T-cell (primary cell): ENCODE data around the gene PORCN. TPM values are rescaled to one million over a fixed set of nuclear protein-coding genes. Genes with fewer than 3 reads are reported as not detected.

Source experiments
- ATAC-seq, 4 experiments: fragments of 200-7000 bp in 3 of 4; fragments of 150-1000 bp in 1 of 4; cut with Tn5 transposase; replicated peaks in 1 of 4; 1 replicate in 3 of 4; 2 replicates in 1 of 4; pipeline ENCODE4 v1.10.0; 2021; ENCODE audit warnings: moderate library complexity in 3 of 4, mild to moderate bottlenecking in 2 of 4, moderate number of reproducible peaks in 1 of 4
- CTCF ChIA-PET, 2 donors: fragments of 300-600 bp; sonication (Branson Sonifier 250); formaldehyde crosslinking; loops; one replicate each; lab custom pipeline; 2022; ENCODE audit warnings: antibody characterized with exemption in 2 of 2; lab: Charles Lee
- POLR2A ChIA-PET, 2 donors: fragments of 300-600 bp; sonication (Branson Sonifier 250); formaldehyde crosslinking; loops; one replicate each; lab custom pipeline; 2022; ENCODE audit warnings: antibody characterized with exemption in 2 of 2; lab: Charles Lee
- DNase-seq, 35 experiments: peaks; one replicate each; pipeline versions ENCODE4 v3.0.0 to v3.0.0-alpha.2; 2013 to 2023
- H3K27ac ChIP-seq: one replicate; pipeline ENCODE4 v1.5.1; 2013; ENCODE audit warnings: low read length
- H3K27me3 ChIP-seq, 2 experiments: replicated peaks in 1 of 2; 1 replicate in 1 of 2; 2 replicates in 1 of 2; pipeline versions ENCODE4 v1.6.1 to v1.7.0; 2013; ENCODE audit warnings: low read length in 1 of 2, mixed read lengths in 1 of 2; ENCODE audit not compliant: control insufficient read depth in 2 of 2, insufficient read depth in 2 of 2; ENCODE audit errors: extremely low read depth in 1 of 2
- H3K36me3 ChIP-seq, 2 donors: 1 replicate in 1 of 2; 2 replicates in 1 of 2; pipeline versions ENCODE4 v1.6.1 to v1.7.0; 2013; ENCODE audit warnings: low read length in 1 of 2; ENCODE audit not compliant: control insufficient read depth in 2 of 2, insufficient read depth in 1 of 2; ENCODE audit errors: extremely low read depth in 1 of 2
- H3K4me1 ChIP-seq, 2 experiments: 1 replicate in 1 of 2; 2 replicates in 1 of 2; pipeline versions ENCODE4 v1.6.1 to v1.7.0; 2013; ENCODE audit warnings: low read length in 2 of 2, mixed read lengths in 1 of 2; ENCODE audit not compliant: insufficient read depth in 2 of 2, control insufficient read depth in 1 of 2; ENCODE audit errors: extremely low read depth in 1 of 2
- H3K4me3 ChIP-seq, 2 donors: 1 replicate in 1 of 2; 2 replicates in 1 of 2; pipeline versions ENCODE4 v1.5.1 to v1.7.0; 2013; ENCODE audit warnings: mild to moderate bottlenecking in 2 of 2, low read length in 1 of 2, moderate library complexity in 1 of 2; ENCODE audit not compliant: control insufficient read depth in 1 of 2; ENCODE audit errors: extremely low read depth in 1 of 2
- H3K9me3 ChIP-seq: 2 replicates; pipeline ENCODE4 v1.7.0; 2013
- H3K27ac Mint-ChIP-seq, 2 donors: one replicate each; pipeline ENCODE4 v1.8.0; 2020 to 2021; ENCODE audit warnings: mild to moderate bottlenecking in 2 of 2, mixed read lengths in 2 of 2
- H3K27me3 Mint-ChIP-seq, 2 donors: one replicate each; pipeline ENCODE4 v1.8.0; 2021 to 2022; ENCODE audit warnings: mixed read lengths in 2 of 2
- H3K36me3 Mint-ChIP-seq: one replicate; pipeline ENCODE4 v1.8.0; 2021; ENCODE audit warnings: mixed read lengths
- H3K4me1 Mint-ChIP-seq, 3 donors: one replicate each; pipeline ENCODE4 v1.8.0; 2020 to 2022; ENCODE audit warnings: mixed read lengths in 3 of 3, mild to moderate bottlenecking in 1 of 3
- H3K4me3 Mint-ChIP-seq, 3 donors: one replicate each; pipeline ENCODE4 v1.8.0; 2020 to 2022; ENCODE audit warnings: mild to moderate bottlenecking in 3 of 3, mixed read lengths in 3 of 3, moderate library complexity in 3 of 3
- H3K9me3 Mint-ChIP-seq, 3 donors: one replicate each; pipeline ENCODE4 v1.8.0; 2020 to 2022; ENCODE audit warnings: mixed read lengths in 3 of 3
- WGBS: methylation state at CpG from one replicate; pipeline ENCODE4 v1.1.5; 2013; ENCODE audit warnings: missing lambda C conversion rate; ENCODE audit not compliant: insufficient coverage; 5-methylcytosine and 5-hydroxymethylcytosine counted together
- total RNA-seq, 35 experiments: library from RNA in 6 of 35; stranded (reverse) in 6 of 35; fragments of 120-200 nt in 1 of 35; gene quantifications; one replicate each; pipeline versions ENCODE4 v1.2.1 to v1.2.4 and lab custom pipeline; 2013 to 2026

The PORCN gene
- total RNA-seq, 5 donors from 2014 or later (not counting 1 experiment from before 2014, with no cell fraction given) = 16.8 to 21.7 (median 18.6) TPM

- Mint-ChIP-seq H3K9me3 (no peaks in the 10 kb centered on the region), H3K27me3 (peaks cover 0 to 7% of the 10 kb centered on the region in 2 donors), H3K4me1 (peaks cover 13 to 36% (median 28%) of the 10 kb centered on the region in 3 donors), H3K36me3 (peaks cover 13% of the 10 kb centered on the region), H3K27ac (no peak overlapping the region), H3K4me3 (peak overlapping the region in 2 of 3 donors; percentile 31 to 88)
- Histone ChIP-seq H3K27me3 (no peaks in the 10 kb centered on the region), H3K4me3 (no peak overlapping the region), H3K27ac (no peak overlapping the region), H3K36me3 (no peaks in the 10 kb centered on the region), H3K9me3 (no peaks in the 10 kb centered on the region), H3K4me1 (peaks cover 0 to 24% of the 10 kb centered on the region in 2 experiments)
- DNase-seq (peak in 3 of 35 experiments; percentile 12 to 17 (median 14)), ATAC-seq (no peak)
- WGBS = 91% methylated on average over 3 of the region's 10 CpGs
- POLR2A ChIA-PET = no interaction called here
- CTCF ChIA-PET = no interaction called here
These were observed 42.1 kb upstream of the PORCN start for GRCh38 chrX:48466696-48467095.

GRCh38 chrX:48467281-48467761 is 41.5 kb upstream of the PORCN start:
- WGBS = 100% methylated on average over 1 of the region's 10 CpGs
- Mint-ChIP-seq H3K4me3 (peak overlapping the region in 2 of 3 donors; percentile 88 to 93), H3K9me3 (no peaks in the 10 kb centered on the region), H3K36me3 (peaks cover 13% of the 10 kb centered on the region), H3K4me1 (peaks cover 13 to 36% (median 28%) of the 10 kb centered on the region in 3 donors), H3K27ac (peak overlapping the region in 1 of 2 donors; percentile 28), H3K27me3 (peaks cover 0 to 7% of the 10 kb centered on the region in 2 donors)
- DNase-seq (no peak), ATAC-seq (no peak)
- POLR2A ChIA-PET = no interaction called here
- peaks cover 0 to 24% of the 10 kb centered on the region in 2 experiments for H3K4me1 ChIP-seq
- H3K36me3 ChIP-seq = no peaks in the 10 kb centered on the region
- no peaks in the 10 kb centered on the region for H3K9me3 ChIP-seq
- no peak overlapping the region for H3K27ac ChIP-seq
- no peak overlapping the region for H3K4me3 ChIP-seq
- H3K27me3 ChIP-seq = no peaks in the 10 kb centered on the region
- CTCF ChIA-PET = no interaction called here

DNA sequence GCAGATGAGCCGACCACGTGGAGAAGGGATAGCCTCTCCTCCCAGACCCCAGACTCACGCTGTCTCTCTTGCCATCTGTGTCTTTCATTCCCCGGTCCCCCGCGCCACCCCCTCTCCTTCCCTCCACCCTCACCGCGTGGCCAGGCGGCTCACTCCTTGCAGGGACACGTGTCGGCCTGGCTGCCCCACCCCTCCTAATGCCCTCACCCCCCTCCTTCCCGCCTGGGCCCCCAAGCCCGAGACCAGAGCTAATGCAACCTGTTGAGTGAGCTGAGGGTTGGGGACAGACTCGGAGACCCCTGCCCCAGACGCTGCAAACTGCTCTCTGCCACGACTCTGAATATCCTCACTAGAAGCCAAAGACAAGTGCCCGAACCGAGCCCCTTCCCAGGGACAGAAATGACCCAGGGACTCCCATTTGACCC is 40.5 kb upstream of the PORCN start:
- no peak overlapping the region for H3K27ac ChIP-seq
- Mint-ChIP-seq H3K27me3 (peaks cover 0 to 4% of the 10 kb centered on the region in 2 donors), H3K4me1 (peaks cover 13 to 33% (median 28%) of the 10 kb centered on the region in 3 donors)

GRCh38 chrX:48468693-48469691 is 39.8 kb upstream of the PORCN start:
- ATAC-seq (peak; percentile 55 to 71 (median 62)), DNase-seq (peak in 21 of 35 experiments; percentile 12 to 57 (median 24))
- no peaks in the 10 kb centered on the region for H3K27me3 ChIP-seq
- H3K9me3 ChIP-seq = no peaks in the 10 kb centered on the region
- Mint-ChIP-seq H3K27ac (peak overlapping the region; percentile 88 to 89), H3K4me1 (peaks cover 12 to 33% (median 28%) of the 10 kb centered on the region in 3 donors), H3K4me3 (peak overlapping the region; percentile 85 to 93 (median 88)), H3K27me3 (peaks cover 0 to 4% of the 10 kb centered on the region in 2 donors), H3K9me3 (no peaks in the 10 kb centered on the region), H3K36me3 (peaks cover 13% of the 10 kb centered on the region)
- H3K27ac ChIP-seq = peak overlapping the region; percentile 19
- CTCF ChIA-PET = interaction anchor here (0.6 to 0.7 kb wide), 6 partner anchors 21 to 1548 kb away, joined by 3 to 7 read pairs (median 4); partner anchors contain the start of gene SLC35A2 (in 1 of the 2)
- H3K4me1 ChIP-seq = peaks cover 0 to 24% of the 10 kb centered on the region in 2 experiments
- H3K4me3 ChIP-seq = peak overlapping the region; percentile 68 to 72
- no peaks in the 10 kb centered on the region for H3K36me3 ChIP-seq
- POLR2A ChIA-PET = interaction anchor here (0.5 to 0.6 kb wide), 2 partner anchors 106 to 1603 kb away, joined by 5 to 7 read pairs; no protein-coding TSS in a partner anchor
- no CpG with 5 or more reads among the region's 23 CpGs for WGBS

More for the DNA sequence above, 40.5 kb upstream of the PORCN start:
- no peaks in the 10 kb centered on the region for H3K27me3 ChIP-seq
- H3K36me3 ChIP-seq = no peaks in the 10 kb centered on the region
- H3K9me3 Mint-ChIP-seq = no peaks in the 10 kb centered on the region
- peak overlapping the region; percentile 68 to 72 for H3K4me3 ChIP-seq
- H3K36me3 Mint-ChIP-seq = peaks cover 13% of the 10 kb centered on the region
- no peaks in the 10 kb centered on the region for H3K9me3 ChIP-seq
- DNase-seq (peak in 8 of 35 experiments; percentile 12 to 32 (median 17)), ATAC-seq (peak; percentile 52 to 63 (median 56))
- H3K4me3 Mint-ChIP-seq = peak overlapping the region; percentile 85 to 93 (median 88)
- H3K4me1 ChIP-seq = peaks cover 0 to 24% of the 10 kb centered on the region in 2 experiments
- WGBS = 0% methylated on average over 1 of the region's 18 CpGs
- peak overlapping the region; percentile 4 to 23 for H3K27ac Mint-ChIP-seq
- ChIA-PET CTCF (interaction anchor here (0.6 to 0.7 kb wide), 3 partner anchors 443 to 1548 kb away, joined by 4 to 7 read pairs (median 7); partner anchors contain the start of gene SLC35A2 (in 1 of the 2)), POLR2A (interaction anchor here in 1 of 2 donors (0.6 kb wide), 1 partner anchor 107 kb away, joined by 5 read pairs; no protein-coding TSS in a partner anchor)

DNA sequence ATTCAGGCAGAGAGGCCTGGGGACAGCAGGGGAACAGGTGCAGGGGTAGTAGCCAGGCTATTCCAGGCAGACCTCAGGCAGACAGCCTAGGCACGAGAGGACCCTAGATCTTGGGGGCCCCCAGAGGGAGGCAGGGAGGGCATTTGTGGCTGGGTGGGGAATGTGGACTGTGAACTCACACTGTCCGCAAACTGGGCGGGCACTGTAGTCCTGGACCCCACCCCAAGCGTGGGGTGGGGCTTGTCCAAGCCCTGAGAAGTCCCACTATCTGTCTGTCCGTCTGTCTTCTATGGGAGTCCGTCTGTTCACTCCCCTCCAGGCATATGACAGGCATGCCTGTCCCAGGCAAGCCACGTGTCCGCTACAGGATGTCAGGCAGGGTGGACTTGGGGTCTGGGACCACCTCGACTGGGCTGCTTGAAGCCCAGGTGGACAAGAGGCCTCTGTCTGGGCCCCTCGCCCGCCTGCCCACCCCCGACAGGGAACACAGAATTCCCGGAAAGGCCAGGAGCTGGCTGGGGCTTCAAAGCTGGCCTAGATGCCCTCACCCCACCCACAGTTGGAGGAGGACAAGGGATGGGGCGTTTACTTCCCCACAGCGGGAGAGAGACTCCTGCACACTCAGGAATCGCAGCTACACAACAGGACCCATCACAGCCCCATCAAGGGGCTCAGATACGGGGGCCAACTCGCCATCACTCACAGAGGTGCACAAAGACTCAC is 38.5 kb upstream of the PORCN start, which contains the start of gene SLC38A5:
SLC38A5 (minus strand) TSS at position 151 of the 723 bp plus-strand sequence. CDS start 2,336 bp downstream, outside the sequence.
- Histone ChIP-seq H3K4me1 (peaks cover 0 to 23% of the 10 kb centered on the region in 2 experiments), H3K9me3 (no peaks in the 10 kb centered on the region), H3K27me3 (no peaks in the 10 kb centered on the region), H3K4me3 (peak within 1 kb of the TSS; percentile 68 to 72), H3K36me3 (no peaks in the 10 kb centered on the region), H3K27ac (peak within 1 kb of the TSS; percentile 19)
- WGBS = no CpG with 5 or more reads among the region's 18 CpGs
- Mint-ChIP-seq H3K27ac (peak within 1 kb of the TSS; percentile 88 to 89), H3K4me1 (peaks cover 11 to 32% (median 28%) of the 10 kb centered on the region in 3 donors), H3K4me3 (peak within 1 kb of the TSS; percentile 85 to 93 (median 88)), H3K27me3 (peaks cover 0 to 4% of the 10 kb centered on the region in 2 donors), H3K9me3 (no peaks in the 10 kb centered on the region), H3K36me3 (peaks cover 6% of the 10 kb centered on the region)
- no peak for ATAC-seq
- POLR2A ChIA-PET = no interaction called here
- CTCF ChIA-PET = no interaction called here
- no peak for DNase-seq
